Endothelial cell of umbilical vein (primary cell): ENCODE measurements around the gene TAOK1. TPM values are rescaled to one million over a fixed set of nuclear protein-coding genes. Genes with fewer than 3 reads are reported as not detected.
A peak's percentile ranks its signal among the peaks of the same experiment; 100 is the strongest.

Experiments
- BruUV-seq: library from RNA; stranded (reverse); fragments of 400-500 nt; replicated peaks from 2 replicates; lab custom pipeline; 2021; lab: Mats Ljungman, UMichigan
- CTCF ChIA-PET: fragments of 300-600, 350-600 bp; sonication (Branson Sonifier 250); formaldehyde crosslinking; loops from one replicate; lab custom pipeline; 2021; ENCODE audit warnings: antibody characterized with exemption, inconsistent platforms; lab: Charles Lee
- POLR2A ChIA-PET: fragments of 300-600, 350-600 bp; sonication (Branson Sonifier 250); formaldehyde crosslinking; loops from one replicate; lab custom pipeline; 2021; ENCODE audit warnings: antibody characterized with exemption, inconsistent platforms; lab: Charles Lee
- DNase-seq: peaks from one replicate; pipeline ENCODE4 v3.0.0-alpha.2; 2011; ENCODE audit warnings: low read depth, low spot score
- FAIRE-seq: peaks from 2 replicates; lab custom pipeline; 2011; peaks lifted over from hg19 to GRCh38; lab: Jason Lieb, UNC
- H2AFZ ChIP-seq: 2 replicates; pipeline ENCODE4 v1.6.0; 2012; ENCODE audit warnings: low read depth, low read length, control low read depth, inconsistent platforms
- H3K27ac ChIP-seq: 2 replicates; pipeline ENCODE4 v1.5.1; 2011; ENCODE audit warnings: low read depth, mild to moderate bottlenecking, control low read depth, low read length, moderate library complexity; ENCODE audit not compliant: insufficient read depth
- H3K27me3 ChIP-seq, 2 experiments: 2 replicates each; pipeline versions ENCODE4 v1.6.0 to v1.6.1; 2011; ENCODE audit warnings: low read length in 2 of 2, mixed read lengths in 1 of 2; ENCODE audit not compliant: control insufficient read depth in 2 of 2, insufficient read depth in 2 of 2
- H3K36me3 ChIP-seq, 2 experiments: 2 replicates in 1 of 2; 3 replicates in 1 of 2; pipeline ENCODE4 v1.5.1; 2011; ENCODE audit warnings: low read length in 2 of 2, mild to moderate bottlenecking in 1 of 2, moderate library complexity in 1 of 2; ENCODE audit not compliant: control insufficient read depth in 2 of 2, insufficient read depth in 2 of 2; ENCODE audit errors: extremely low read depth in 1 of 2
- H3K4me1 ChIP-seq: 3 replicates; pipeline ENCODE4 v1.5.1; 2011; ENCODE audit warnings: mild to moderate bottlenecking, low read length; ENCODE audit not compliant: control insufficient read depth, insufficient read depth; ENCODE audit errors: extremely low read depth
- H3K4me2 ChIP-seq: 2 replicates; pipeline ENCODE4 v1.6.1; 2011; ENCODE audit warnings: low read length, control low read depth, mixed read lengths; ENCODE audit not compliant: insufficient read depth
- H3K4me3 ChIP-seq, 3 experiments: fragments of 200-600 bp in 1 of 3; sonication (generic), shearing (Covaris generic) in 1 of 3; replicated peaks in 1 of 3; 2 replicates each; pipeline ENCODE4 v1.5.1; 2011 to 2016; ENCODE audit warnings: control low read depth in 3 of 3, low read length in 3 of 3, mild to moderate bottlenecking in 2 of 3, inconsistent platforms in 1 of 3, low read depth in 1 of 3, moderate library complexity in 1 of 3; ENCODE audit not compliant: insufficient read depth in 1 of 3
- H3K79me2 ChIP-seq: 2 replicates; pipeline ENCODE4 v1.6.0; 2012; ENCODE audit warnings: low read length, inconsistent platforms; ENCODE audit not compliant: control insufficient read depth, insufficient read depth
- H3K9ac ChIP-seq: replicated peaks from 2 replicates; pipeline ENCODE3; 2011; ENCODE audit warnings: low read length, control low read depth; ENCODE audit not compliant: insufficient read depth; ENCODE audit errors: extremely low read depth
- H3K9me1 ChIP-seq: replicated peaks from 3 replicates; pipeline ENCODE4 v1.6.0; 2011; ENCODE audit warnings: mild to moderate bottlenecking, low read length; ENCODE audit not compliant: control insufficient read depth, insufficient read depth; ENCODE audit errors: extremely low read depth
- H3K9me3 ChIP-seq: replicated peaks from 2 replicates; pipeline ENCODE4 v1.5.1; 2012; ENCODE audit warnings: low read length, inconsistent platforms; ENCODE audit not compliant: control insufficient read depth, insufficient read depth
- H4K20me1 ChIP-seq: replicated peaks from 2 replicates; pipeline ENCODE3; 2011; ENCODE audit warnings: mild to moderate bottlenecking, low read length; ENCODE audit not compliant: control insufficient read depth, insufficient read depth; ENCODE audit errors: extremely low read depth
- CTCF ChIP-seq, 2 donors: IDR thresholded peaks; 1 replicate in 1 of 2; 2 replicates in 1 of 2; pipeline ENCODE4 v1.5.1; 2011; ENCODE audit warnings: low read length in 2 of 2, mild to moderate bottlenecking in 2 of 2, moderate library complexity in 2 of 2, control low read depth in 1 of 2, inconsistent platforms in 1 of 2, low read depth in 1 of 2; ENCODE audit not compliant: insufficient read depth in 1 of 2; ENCODE audit errors: extremely low read depth in 1 of 2
- FOS ChIP-seq: IDR thresholded peaks from 2 replicates; pipeline ENCODE4 v1.6.1; 2011; ENCODE audit warnings: mild to moderate bottlenecking, low read length, moderate library complexity, borderline replicate concordance; ENCODE audit not compliant: insufficient read depth
- GATA2 ChIP-seq: IDR thresholded peaks from 2 replicates; pipeline ENCODE4 v1.7.0; 2011; ENCODE audit warnings: low read depth, mild to moderate bottlenecking, moderate library complexity, mixed read lengths, low read length; ENCODE audit not compliant: insufficient read length, insufficient read depth
- JUN ChIP-seq: IDR thresholded peaks from 2 replicates; pipeline ENCODE4 v1.6.1; 2011; ENCODE audit warnings: borderline replicate concordance, low read depth; ENCODE audit not compliant: insufficient read length, insufficient read depth
- MAX ChIP-seq: IDR thresholded peaks from 2 replicates; pipeline ENCODE4 v1.6.1; 2011; ENCODE audit not compliant: insufficient read depth, insufficient read length
- MYC ChIP-seq: IDR thresholded peaks from one replicate; pipeline ENCODE4 v1.6.1; 2011; ENCODE audit warnings: mild to moderate bottlenecking, low read depth, low read length
- POLR2A ChIP-seq: IDR thresholded peaks from 2 replicates; pipeline ENCODE4 v1.6.1; 2012; ENCODE audit warnings: low read depth, mild to moderate bottlenecking, control low read depth, low read length
- POLR2AphosphoS5 ChIP-seq: IDR thresholded peaks from 2 replicates; pipeline ENCODE4 v1.6.1; 2012; ENCODE audit warnings: low read depth, mild to moderate bottlenecking, control low read depth, low read length, moderate library complexity; ENCODE audit not compliant: insufficient read depth
- dilution Hi-C: fragments of 300-500 bp; cut with MboI; formaldehyde crosslinking; loops from one replicate; pipeline ENCODE4 v1.15.0; 2019; ENCODE audit warnings: low sequenced_read_pairs; ENCODE audit not compliant: extremely low pct_ligation_motif_present
- intact Hi-C: fragments of 100-400 bp; cut with micrococcal nuclease; formaldehyde crosslinking; loops from one replicate; pipeline ENCODE4 v1.10.0; 2022
- polyA plus RNA-seq, 4 experiments: library from polyadenylated mRNA; depleted of rRNA in 3 of 4; stranded (reverse) in 3 of 4; unstranded in 1 of 4; fragments of >200 nt; gene quantifications; 2 replicates each; pipeline versions ENCODE4 v1.2.1 to v1.2.3, GENCODE V29; 2011 to 2012; ENCODE audit warnings: missing spikeins in 1 of 4
- total RNA-seq: library from RNA; stranded (reverse); gene quantifications from 2 replicates; pipeline ENCODE4 v1.2.3, GENCODE V29; 2021

Gene TAOK1
- total and polyA plus RNA-seq, 2 donors (not counting 3 experiments of a cell fraction or from before 2014, with no cell fraction given), result 11.0 to 82.2 TPM

GRCh38 chr17:29567554-29568330 is 177.6 kb downstream of the TAOK1 start:
- Histone ChIP-seq H2AFZ (peak overlapping the region; percentile 91), H3K4me3 (peak overlapping the region; percentile 46 to 77 (median 70)), H3K9me1 (no peaks in the 10 kb centered on the region), H3K36me3 (peaks cover 0 to 2% of the 10 kb centered on the region in 2 experiments), H3K9me3 (no peaks in the 10 kb centered on the region), H3K4me2 (peak overlapping the region; percentile 90), H3K4me1 (peaks cover 22% of the 10 kb centered on the region), H3K9ac (no peak overlapping the region), H3K27me3 (no peaks in the 10 kb centered on the region), H3K27ac (peak overlapping the region; percentile 1), H4K20me1 (no peaks in the 10 kb centered on the region), H3K79me2 (no peaks in the 10 kb centered on the region)
- dilution Hi-C loops, result no loop called here
- FAIRE-seq, result peak; percentile 77
- TF ChIP-seq POLR2AphosphoS5 (no peak), POLR2A (peak; percentile 4), CTCF (IDR thresholded peaks at IDR 0.05; ENCODE audit: extremely low read depth in 1 of 2, insufficient read depth in 1 of 2, low read depth in 1 of 2, low read length in 2 of 2) (peak; percentile 6 to 32), JUN (no peak), MYC (no peak), GATA2 (no peak), FOS (no peak), MAX (no peak)
- DNase-seq, result peak; percentile 46
- no TSS peak for BruUV-seq
- ChIA-PET POLR2A (no interaction called here), CTCF (interaction anchor here (1.1 to 7.6 kb wide), 5 partner anchors 21 to 198 kb away, joined by 3 to 39 read pairs (median 12); partner anchors contain the start of gene ANKRD13B)
- intact Hi-C loops, result loop anchor here (1.0 to 5.0 kb wide), 4 partner anchors 24 to 275 kb away; partner anchors contain the start of genes NUFIP2 and TAOK1
